NCI-H2171 (cell line): ENCODE data around the gene LYST.
A peak's percentile ranks its signal among the peaks of the same experiment; 100 is the strongest.
"Not testable (repeated sequence)": the region's sequence is repeated elsewhere in the genome, so short reads cannot be mapped to it uniquely, and the experiment has no call there.

ENCODE experiments used
- DNase-seq: peaks from one replicate; lab custom pipeline; 2025; lab: John Stamatoyannopoulos, UW

The LYST gene

DNA sequence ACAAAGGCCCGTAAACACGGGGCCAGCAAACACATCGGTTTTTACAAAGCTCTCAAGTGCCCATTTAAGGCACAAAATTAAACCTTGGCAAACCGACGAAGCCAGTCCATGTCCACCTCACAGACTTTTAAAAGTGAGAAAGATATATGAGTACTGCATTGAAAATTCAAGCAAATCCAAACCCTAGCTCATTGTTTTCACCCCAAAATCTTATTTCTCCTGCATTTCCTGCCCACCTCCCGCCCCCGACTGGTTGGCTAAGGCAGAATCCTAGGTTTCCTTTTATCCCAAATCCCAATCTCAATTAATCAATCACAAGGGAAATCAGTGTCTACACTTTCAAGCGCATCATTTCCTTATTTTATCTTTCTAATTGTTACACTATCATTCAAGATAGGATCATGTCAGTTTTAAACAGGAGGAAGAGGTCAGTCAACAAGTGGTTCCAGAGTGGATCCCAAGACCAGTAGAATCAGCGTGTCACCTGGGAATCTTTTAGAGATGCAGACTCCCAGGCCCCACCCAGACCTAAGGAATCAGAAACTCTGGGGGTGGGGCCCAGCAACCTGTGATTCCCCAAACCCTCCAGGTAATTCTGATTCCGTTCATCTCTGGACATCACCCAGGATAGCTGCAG, 215.4 kb downstream of the LYST start:
- no peak for DNase-seq

DNA sequence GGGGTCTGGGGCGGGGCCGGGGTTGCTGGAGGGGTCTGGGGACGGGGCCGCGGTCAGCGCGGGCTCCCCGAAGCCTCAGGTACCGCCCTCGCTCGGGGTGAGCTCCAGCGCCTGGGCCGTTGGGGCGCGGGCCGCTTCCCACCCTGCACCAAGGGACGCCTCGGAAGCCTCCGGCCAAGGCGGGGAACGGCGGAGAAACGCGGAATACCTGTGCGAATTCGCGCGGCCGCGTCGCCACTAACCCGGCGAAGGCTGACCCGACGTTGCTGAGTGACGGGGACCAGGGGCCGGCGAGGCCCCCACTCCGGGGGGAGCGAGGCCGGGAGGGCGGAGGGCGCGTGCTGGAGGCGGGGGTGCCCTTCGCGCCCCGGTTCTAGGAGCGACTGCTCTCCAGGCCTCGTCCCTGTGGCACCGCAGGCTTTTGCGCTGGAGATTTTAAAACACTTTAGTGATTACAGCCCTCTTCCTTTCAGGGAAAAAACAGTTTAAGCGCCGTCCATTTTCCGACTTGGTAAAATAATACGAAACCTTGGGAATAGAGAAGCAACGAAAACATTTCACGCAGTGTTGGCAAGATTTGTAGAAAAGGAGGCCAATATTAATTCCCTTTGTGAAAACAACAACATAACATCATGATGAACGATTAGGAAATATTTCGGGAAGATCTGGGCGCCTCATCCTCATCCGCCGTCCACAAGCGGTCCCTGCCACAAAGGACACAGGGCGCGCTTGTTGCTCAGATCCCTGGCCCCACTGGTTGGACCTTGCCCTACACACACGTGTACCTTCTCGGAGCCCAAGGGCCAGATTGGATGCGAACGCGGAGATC, 216.2 kb downstream of the LYST start:
- DNase-seq, result no peak

GRCh38 chr1:235649368-235650163, 217.1 kb downstream of the LYST start, which contains the start of gene GNG4:
Gene GNG4 (minus strand): TSS chr1:235649784. CDS start chr1:235583838, 65,946 bp downstream.
- peak; percentile 70 for DNase-seq

GRCh38 chr1:235648954-235649367, 217.7 kb downstream of the LYST start:
- DNase-seq, result no peak

GRCh38 chr1:235648407-235648907, 218.2 kb downstream of the LYST start:
- DNase-seq, result peak; percentile 63

DNA sequence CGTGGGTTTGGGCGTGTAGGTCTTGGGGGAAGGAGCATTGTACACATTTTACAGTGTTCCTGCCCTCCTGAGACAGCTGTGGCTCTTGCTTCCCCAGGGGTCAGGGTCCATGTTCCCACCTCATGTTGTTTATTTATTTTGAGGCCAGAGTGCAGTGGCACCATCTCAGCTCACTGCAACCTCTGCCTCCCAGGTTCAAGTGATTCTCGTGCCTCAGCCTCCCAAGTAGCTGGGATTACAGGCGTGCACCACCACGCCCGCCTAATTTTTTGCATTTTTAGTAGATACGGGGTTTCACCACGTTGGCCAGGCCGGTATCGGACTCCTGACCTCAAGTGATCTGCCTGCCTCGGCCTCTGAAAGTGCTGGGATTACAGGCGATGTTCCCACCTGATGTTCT, 219.2 kb downstream of the LYST start:
- not testable (repeated sequence) for DNase-seq

- DNase-seq, result no peak
Observed at GRCh38 chr1:235646463-235646862, 220.2 kb downstream of the LYST start.

DNA sequence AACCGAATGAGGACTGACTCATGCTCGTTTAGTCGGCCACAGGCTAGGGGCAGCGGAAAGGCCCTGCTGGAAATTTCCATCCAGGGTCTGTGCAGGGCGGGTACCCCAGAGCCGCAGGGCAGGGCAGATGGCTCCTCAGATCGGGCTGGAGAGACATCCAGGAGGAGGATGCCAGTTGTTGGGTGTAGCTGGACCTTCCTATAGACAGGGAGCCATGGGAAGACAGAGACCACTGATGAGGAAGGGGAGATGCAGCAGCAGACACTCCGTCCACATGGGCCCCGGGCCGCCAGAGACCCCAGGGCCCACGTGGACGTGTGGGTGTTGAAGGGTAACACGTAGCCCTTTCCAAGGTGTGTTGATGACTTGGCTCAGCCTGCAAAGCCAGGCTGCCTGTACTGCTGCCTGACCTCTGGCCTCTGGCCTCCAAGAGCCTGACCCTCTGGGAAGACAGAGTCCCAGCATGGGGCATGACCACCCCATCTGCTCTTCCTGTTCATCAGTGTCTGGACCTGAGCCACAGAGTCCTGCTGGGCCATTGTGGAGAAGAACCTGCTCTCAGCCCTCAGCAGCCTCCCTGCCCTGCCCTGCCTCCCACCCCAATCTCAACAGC, 221.9 kb downstream of the LYST start:
- DNase-seq, result no peak

DNA sequence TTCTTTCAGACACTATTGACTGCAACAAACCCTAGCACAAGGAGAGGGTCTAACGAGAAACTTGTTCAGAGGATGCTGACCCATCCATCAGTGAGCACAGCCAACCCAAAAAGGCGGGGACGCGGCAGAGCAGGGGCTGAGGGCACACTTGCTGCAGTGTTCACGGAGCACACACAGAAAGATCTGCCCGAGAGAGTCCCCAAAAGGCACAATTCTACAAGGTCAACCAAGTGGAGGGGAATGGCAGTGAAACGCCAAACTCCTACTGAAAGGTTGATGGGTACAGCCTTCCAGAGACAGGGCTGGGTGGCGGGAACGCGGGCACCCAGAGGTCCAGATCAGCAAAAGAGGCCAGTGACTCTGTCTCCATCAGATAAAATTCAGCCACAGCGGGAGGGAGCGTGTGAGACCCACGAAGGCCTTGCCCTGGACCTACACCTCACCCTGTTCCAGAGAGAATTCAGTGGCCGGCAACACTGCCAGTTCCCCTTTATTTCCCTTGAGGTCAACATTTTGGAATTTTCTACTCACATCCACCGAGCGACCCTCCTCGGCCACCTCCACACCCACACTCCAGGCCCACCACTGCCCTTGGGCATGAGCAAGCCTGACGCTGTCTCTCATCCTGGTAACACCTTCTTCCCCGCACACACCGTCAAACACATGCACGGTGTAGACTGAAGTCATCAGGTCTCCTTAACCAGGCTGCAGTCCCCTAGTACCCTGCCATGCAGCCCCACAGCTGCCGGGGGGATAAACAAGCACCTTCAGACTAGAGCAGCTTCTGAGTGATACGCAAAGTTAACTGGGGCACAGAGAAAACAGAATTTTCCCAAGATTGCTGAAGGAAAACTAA, 222.6 kb downstream of the LYST start:
- DNase-seq, result no peak

- DNase-seq, result no peak
Observed at GRCh38 chr1:235642943-235643371, 223.7 kb downstream of the LYST start.

DNA sequence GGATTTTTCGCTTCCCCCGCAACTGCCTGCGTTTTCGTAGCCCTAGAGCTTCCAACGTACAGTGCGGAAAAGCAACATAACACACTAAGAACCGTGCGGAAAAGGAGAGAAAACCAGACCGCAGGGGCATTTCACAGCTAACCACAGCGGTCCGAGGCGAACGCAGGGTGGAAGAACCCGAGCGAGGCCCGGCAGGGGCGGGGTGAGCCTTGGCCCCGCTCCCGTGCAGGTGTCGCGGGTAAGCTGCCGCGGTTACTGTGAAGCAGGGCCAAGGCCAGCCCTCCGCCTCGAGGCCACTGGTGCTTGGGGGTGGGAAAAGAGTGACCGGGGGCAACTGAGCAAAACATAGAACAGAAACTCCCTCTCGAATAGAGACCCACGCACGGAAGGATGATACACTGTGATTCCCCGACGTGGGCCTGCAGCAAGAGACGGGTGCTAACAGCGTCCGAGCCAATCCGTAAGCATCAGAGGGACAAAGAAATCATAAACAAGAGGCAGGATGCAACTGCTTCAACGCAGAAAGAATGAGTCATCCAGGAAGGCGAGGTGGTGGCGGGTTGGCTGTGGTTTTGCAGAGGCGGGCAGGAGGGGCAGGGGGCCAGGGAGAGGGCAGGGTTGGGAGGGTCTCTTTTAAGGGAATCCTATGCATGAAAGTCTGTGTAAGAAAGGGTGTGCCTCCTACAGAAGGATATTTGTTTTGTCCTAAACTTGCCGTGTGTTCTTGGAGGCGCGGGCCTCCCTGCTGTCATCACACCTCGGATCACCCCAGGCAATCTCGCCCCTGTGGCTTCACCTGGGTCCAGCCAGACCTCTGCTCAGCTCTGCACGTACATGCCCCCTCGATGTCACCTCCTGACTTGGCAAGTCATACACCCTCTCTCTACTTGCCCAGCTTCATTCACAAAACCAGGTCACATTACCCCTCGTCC, 224.4 kb downstream of the LYST start:
- DNase-seq, result no peak

DNA sequence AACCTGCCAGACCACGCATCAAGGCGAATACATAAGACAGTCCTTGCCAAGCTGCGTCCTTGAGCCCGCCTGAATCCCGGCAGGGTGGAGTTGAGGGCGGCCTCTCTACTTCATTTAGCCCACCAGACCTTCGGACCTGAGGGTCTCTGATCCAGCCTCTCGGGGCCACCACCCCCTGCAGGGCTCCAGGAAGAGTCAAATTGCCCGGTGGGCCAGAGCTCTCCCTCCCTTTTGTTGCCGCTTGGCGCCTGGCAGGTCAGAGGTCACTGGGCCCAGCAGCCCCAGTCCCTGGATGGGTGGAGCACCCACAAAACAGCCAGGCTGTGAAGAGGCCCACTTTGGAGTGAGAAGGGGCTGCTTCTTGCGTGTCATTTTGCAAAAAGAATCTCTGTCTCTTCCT, 226.1 kb downstream of the LYST start:
- no peak for DNase-seq

DNA sequence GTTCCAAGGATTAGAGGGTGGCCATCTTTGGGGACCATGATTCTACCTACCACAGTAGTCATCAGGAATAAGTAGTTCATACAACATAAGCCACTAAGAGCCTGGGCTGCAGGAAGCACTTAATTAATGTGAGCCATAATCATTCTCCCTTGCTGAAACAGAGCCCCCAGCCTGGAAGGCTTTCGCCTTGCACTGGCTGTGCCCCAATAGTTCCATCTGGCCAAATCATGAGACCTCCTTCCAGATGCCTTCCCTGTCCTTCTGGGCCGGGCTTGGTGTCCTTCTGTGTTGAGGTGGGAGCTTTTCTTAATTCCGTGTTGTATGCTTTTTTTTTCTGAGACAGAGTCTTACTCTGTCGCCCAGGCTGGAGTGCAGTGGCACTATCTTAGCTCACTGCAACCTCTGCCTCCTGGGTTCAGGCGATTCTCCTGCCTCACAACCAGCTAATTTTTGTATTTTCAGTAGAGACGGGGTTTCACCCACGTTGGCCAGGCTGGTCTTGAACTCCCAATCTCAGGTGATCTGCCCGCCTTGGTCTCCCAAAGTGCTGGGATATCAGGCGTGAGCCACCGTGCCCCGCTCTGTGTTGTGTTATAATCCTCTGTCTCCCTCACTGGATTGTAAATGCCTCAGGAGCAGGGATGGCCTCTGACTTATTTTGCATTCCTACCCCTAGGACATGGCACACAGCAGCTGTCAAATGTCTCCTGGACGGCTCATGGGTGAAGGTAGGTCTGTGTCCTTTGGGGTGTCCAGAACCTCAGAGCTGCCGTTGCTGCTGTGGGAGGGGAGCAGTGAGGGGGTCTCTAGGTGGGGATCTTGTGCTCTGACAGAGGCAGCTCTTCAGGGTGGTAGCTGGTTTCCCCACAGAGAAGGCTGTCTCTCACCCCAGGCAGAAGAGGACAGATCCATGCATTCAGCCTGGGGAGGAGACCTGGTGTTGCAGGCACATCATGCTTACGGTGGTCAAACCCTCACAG, 227.2 kb downstream of the LYST start:
- DNase-seq, result no peak

GRCh38 chr1:235638612-235639011, 228.1 kb downstream of the LYST start:
- DNase-seq, result not testable (repeated sequence)

DNA sequence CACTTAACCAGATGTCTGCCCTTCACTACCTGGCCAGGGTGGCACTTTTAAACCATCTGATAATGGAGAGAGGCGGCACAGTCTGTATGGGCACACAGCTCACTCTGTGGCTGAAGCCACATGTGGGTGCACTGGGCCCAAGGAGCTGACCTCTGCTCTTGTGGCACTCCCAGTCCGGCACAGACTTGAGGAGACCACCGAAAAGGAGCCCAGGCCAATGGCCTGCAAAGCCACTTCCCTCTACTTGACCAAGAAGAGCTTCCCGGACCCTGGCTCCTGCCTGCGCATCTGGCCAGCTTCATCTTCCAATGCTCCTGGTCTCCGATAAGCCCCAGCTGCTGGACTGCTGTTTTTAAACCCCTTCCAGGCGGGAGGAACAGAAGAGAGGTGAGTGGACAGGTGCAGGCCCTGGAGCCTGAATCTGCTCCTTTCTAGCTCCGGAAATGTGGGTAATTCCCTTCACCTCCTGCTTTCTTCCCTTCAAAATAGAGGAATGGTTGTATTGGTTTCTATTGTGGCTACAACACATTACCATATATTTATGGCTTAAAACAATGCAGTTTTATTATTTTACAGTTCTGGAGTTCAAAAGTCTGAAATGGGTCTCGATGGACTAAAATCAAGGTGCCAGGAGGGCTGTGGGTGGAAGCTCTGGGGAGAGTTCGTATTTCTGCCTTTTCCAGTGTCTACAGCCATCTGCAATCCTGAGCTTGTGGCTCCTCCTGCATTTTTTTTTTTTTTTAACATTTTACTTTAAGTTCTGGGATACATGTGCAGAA, 228.8 kb downstream of the LYST start:
- no peak for DNase-seq

DNA sequence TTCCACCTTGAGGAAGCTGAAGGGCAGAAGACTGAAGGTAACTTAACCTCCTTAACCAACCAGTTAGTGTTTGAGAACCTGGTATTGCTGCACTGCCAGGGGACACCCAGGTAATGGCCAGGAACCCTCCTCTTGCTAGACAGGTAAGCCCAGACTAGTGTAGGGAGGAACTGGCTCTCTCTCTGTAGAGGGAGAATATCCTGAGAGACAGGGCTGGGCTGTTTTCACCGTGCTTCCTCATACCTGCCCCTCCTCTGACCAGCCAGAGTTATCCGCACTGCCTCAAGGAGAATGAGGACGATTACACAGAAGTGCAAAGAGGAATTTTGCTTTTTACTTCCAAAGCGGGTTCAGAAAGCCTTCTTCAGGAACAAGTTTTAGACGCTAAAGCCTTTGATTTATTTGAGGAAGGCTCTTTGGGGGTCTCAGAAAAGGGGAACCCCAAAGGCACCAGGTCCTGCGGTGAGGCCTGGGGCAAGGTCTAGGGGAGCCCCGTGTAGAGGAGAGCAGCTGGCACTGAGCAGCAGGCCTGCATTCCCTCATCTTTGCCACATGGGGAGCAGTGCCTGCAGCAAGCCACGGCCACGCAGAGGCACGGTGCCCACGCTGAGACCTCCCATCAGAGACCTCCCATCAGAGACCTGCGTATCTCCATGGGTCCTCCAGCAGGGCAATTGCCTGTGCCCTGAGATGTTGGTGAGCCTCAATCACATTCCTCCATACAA, 230.6 kb downstream of the LYST start:
- no peak for DNase-seq
